ENCODE measurements around the gene BPIFB3. TPM values are rescaled to one million over a fixed set of nuclear protein-coding genes. Genes with fewer than 3 reads are reported as not detected.
"Not testable (repeated sequence)": the region's sequence is repeated elsewhere in the genome, so short reads cannot be mapped to it uniquely, and the experiment has no call there.

The BPIFB3 gene
- total RNA-seq, 1 donor from 2014 or later = not detected

- Mint-ChIP-seq H3K27ac (ENCODE audit: unreplicated experiment) (no peak overlapping the region), H3K27me3 (ENCODE audit: unreplicated experiment) (peaks cover 5% of the 10 kb centered on the region), H3K4me3 (ENCODE audit: unreplicated experiment) (no peak overlapping the region), H3K9me3 (ENCODE audit: unreplicated experiment) (peaks cover 2% of the 10 kb centered on the region), H3K4me1 (ENCODE audit: low read depth, unreplicated experiment) (no peaks in the 10 kb centered on the region), H3K36me3 (ENCODE audit: unreplicated experiment) (no peaks in the 10 kb centered on the region)
- TF ChIP-seq, protein P1, sequence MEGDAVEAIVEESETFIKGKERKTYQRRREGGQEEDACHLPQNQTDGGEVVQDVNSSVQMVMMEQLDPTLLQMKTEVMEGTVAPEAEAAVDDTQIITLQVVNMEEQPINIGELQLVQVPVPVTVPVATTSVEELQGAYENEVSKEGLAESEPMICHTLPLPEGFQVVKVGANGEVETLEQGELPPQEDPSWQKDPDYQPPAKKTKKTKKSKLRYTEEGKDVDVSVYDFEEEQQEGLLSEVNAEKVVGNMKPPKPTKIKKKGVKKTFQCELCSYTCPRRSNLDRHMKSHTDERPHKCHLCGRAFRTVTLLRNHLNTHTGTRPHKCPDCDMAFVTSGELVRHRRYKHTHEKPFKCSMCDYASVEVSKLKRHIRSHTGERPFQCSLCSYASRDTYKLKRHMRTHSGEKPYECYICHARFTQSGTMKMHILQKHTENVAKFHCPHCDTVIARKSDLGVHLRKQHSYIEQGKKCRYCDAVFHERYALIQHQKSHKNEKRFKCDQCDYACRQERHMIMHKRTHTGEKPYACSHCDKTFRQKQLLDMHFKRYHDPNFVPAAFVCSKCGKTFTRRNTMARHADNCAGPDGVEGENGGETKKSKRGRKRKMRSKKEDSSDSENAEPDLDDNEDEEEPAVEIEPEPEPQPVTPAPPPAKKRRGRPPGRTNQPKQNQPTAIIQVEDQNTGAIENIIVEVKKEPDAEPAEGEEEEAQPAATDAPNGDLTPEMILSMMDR (IDR thresholded peaks at IDR 0.05; ENCODE audit: partially characterized antibody, unreplicated experiment) = no peak
- DNase-seq = no peak
Measured at GRCh38 chr20:33092361-33092760, 38.7 kb downstream of the BPIFB3 start.

DNA sequence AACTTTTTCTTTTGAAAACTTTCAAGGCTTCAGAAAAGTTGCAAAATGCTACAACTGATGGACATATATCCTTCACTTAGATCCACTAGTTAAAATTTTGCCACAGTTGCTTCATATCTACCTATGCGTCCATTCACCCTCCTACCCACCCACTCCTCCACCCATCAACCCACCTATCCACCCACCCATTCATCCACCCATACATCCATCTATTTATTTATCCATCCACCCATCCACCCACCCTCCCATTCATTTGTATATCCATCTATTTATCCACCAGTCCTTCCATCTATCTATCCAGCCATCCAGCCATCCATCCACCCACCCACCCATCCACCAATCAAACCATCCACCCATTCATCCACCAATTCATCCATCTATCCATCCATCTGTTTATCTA lies 39.4 kb downstream of the BPIFB3 start:
- Mint-ChIP-seq H3K9me3 (ENCODE audit: unreplicated experiment) (peaks cover 2% of the 10 kb centered on the region), H3K36me3 (ENCODE audit: unreplicated experiment) (no peaks in the 10 kb centered on the region), H3K27ac (ENCODE audit: unreplicated experiment) (no peak overlapping the region), H3K4me3 (ENCODE audit: unreplicated experiment) (no peak overlapping the region), H3K27me3 (ENCODE audit: unreplicated experiment) (peaks cover 2% of the 10 kb centered on the region), H3K4me1 (ENCODE audit: low read depth, unreplicated experiment) (no peaks in the 10 kb centered on the region)
- TF ChIP-seq, protein P1 (IDR thresholded peaks at IDR 0.05; ENCODE audit: partially characterized antibody, unreplicated experiment) = no peak
- DNase-seq = no peak

DNA sequence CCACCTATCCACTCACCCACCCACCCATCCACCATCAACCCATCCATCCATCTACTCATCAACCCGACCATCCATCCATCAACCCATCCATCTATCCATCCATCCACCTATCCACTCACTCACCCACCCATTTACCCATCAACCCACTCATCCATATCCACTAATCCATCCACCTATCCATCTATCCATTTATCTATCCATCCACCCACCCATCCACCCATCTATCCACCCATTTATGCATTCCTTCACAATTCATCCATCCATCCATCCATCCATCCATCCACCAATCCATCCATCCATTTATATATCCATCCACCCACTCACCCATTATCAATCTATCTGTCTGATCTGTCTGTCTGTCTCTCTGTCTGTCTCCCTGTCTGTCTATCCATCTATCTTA lies 39.9 kb downstream of the BPIFB3 start:
- no peak overlapping the region for H3K27ac Mint-ChIP-seq (ENCODE audit: unreplicated experiment)
- no peaks in the 10 kb centered on the region for H3K9me3 Mint-ChIP-seq (ENCODE audit: unreplicated experiment)
- H3K4me3 Mint-ChIP-seq (ENCODE audit: unreplicated experiment) = no peak overlapping the region
- DNase-seq = no peak
- H3K36me3 Mint-ChIP-seq (ENCODE audit: unreplicated experiment) = no peaks in the 10 kb centered on the region
- H3K27me3 Mint-ChIP-seq (ENCODE audit: unreplicated experiment) = peaks cover 2% of the 10 kb centered on the region
- H3K4me1 Mint-ChIP-seq (ENCODE audit: low read depth, unreplicated experiment) = no peaks in the 10 kb centered on the region
- TF ChIP-seq, protein P1 (IDR thresholded peaks at IDR 0.05; ENCODE audit: partially characterized antibody, unreplicated experiment) = no peak

DNA sequence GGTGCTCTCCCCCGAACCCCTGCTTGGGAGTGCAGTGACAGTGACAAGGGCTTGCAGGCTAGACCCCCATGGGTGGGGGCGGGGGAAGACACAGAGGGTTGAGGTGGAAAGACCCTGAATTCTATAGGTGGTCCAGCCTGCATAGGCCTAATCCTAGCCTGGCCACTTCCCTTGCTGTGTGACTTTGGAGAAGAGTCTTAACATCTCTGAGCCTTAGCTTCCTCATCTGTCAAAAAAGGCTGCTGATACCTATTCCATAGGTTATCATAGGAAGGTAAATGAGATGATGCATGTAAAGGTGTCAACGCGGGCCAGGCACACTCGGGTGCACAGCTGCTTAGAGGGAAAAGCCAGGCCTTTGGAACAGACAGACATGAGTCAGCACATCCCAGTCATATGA lies 41.5 kb downstream of the BPIFB3 start:
- Mint-ChIP-seq H3K36me3 (ENCODE audit: unreplicated experiment) (no peaks in the 10 kb centered on the region), H3K4me1 (ENCODE audit: low read depth, unreplicated experiment) (no peaks in the 10 kb centered on the region), H3K27ac (ENCODE audit: unreplicated experiment) (no peak overlapping the region), H3K9me3 (ENCODE audit: unreplicated experiment) (no peaks in the 10 kb centered on the region), H3K27me3 (ENCODE audit: unreplicated experiment) (no peaks in the 10 kb centered on the region), H3K4me3 (ENCODE audit: unreplicated experiment) (no peak overlapping the region)
- TF ChIP-seq, protein P1 (IDR thresholded peaks at IDR 0.05; ENCODE audit: partially characterized antibody, unreplicated experiment) = no peak
- DNase-seq = no peak

- not testable (repeated sequence) for H3K27me3 Mint-ChIP-seq (ENCODE audit: unreplicated experiment); H3K9me3 Mint-ChIP-seq (ENCODE audit: unreplicated experiment); H3K27ac Mint-ChIP-seq (ENCODE audit: unreplicated experiment); H3K4me1 Mint-ChIP-seq (ENCODE audit: low read depth, unreplicated experiment); H3K36me3 Mint-ChIP-seq (ENCODE audit: unreplicated experiment); H3K4me3 Mint-ChIP-seq (ENCODE audit: unreplicated experiment)
- TF ChIP-seq, protein P1 (IDR thresholded peaks at IDR 0.05; ENCODE audit: partially characterized antibody, unreplicated experiment) = peak; percentile 78
- DNase-seq = peak; percentile 54
Measured at GRCh38 chr20:33095902-33096584, 42.3 kb downstream of the BPIFB3 start.

Data from glutamatergic neuron (in vitro differentiated cells).